Stimulated activated naive CD4-positive, alpha-beta T cell (primary cell): Measurements from ENCODE around the gene NHS.

ENCODE experiments used
- DNase-seq, 6 experiments: peaks; one replicate each; lab custom pipeline; 2025; lab: John Stamatoyannopoulos, UW

NHS gene

GRCh38 chrX:17448188-17448587, 73.2 kb downstream of the NHS start:
- DNase-seq, result no peak

- no peak for DNase-seq
These were observed 74.9 kb downstream of the NHS start for GRCh38 chrX:17449866-17450265.

- no peak for DNase-seq
These were observed 78.8 kb downstream of the NHS start for GRCh38 chrX:17453788-17454187.

- DNase-seq, result no peak
These were observed 81.5 kb downstream of the NHS start for GRCh38 chrX:17456526-17456925.

- DNase-seq, result no peak
These were observed 84.1 kb downstream of the NHS start for GRCh38 chrX:17459008-17459611.

- no peak for DNase-seq
These were observed 84.7 kb downstream of the NHS start for GRCh38 chrX:17459661-17460060.

- no peak for DNase-seq
These were observed 87.9 kb downstream of the NHS start for GRCh38 chrX:17462881-17463280.

- no peak for DNase-seq
These were observed 89.2 kb downstream of the NHS start for GRCh38 chrX:17464194-17464593.

GRCh38 chrX:17465201-17465600, 90.2 kb downstream of the NHS start:
- DNase-seq, result no peak

GRCh38 chrX:17465802-17466201, 90.8 kb downstream of the NHS start:
- DNase-seq, result no peak

GRCh38 chrX:17470136-17470535, 95.1 kb downstream of the NHS start:
- DNase-seq, result no peak

- DNase-seq, result no peak
These were observed 96.1 kb downstream of the NHS start for GRCh38 chrX:17471121-17471520.

- DNase-seq, result no peak
These were observed 96.9 kb downstream of the NHS start for GRCh38 chrX:17471861-17472260.

GRCh38 chrX:17472424-17472823, 97.4 kb downstream of the NHS start:
- DNase-seq, result no peak

- no peak for DNase-seq
These were observed 98.0 kb downstream of the NHS start for GRCh38 chrX:17473021-17473420.

GRCh38 chrX:17474892-17475291, 99.9 kb downstream of the NHS start:
- no peak for DNase-seq

- DNase-seq, result no peak
These were observed 100.6 kb downstream of the NHS start for GRCh38 chrX:17475449-17476217.

- no peak for DNase-seq
These were observed 101.4 kb downstream of the NHS start for GRCh38 chrX:17476411-17476810.

GRCh38 chrX:17481086-17481485, 106.1 kb downstream of the NHS start:
- DNase-seq, result no peak

GRCh38 chrX:17484592-17484991, 109.6 kb downstream of the NHS start:
- no peak for DNase-seq

GRCh38 chrX:17485391-17485790, 110.4 kb downstream of the NHS start:
- no peak for DNase-seq

GRCh38 chrX:17488036-17488435, 113.0 kb downstream of the NHS start:
- no peak for DNase-seq

GRCh38 chrX:17494216-17494615, 119.2 kb downstream of the NHS start:
- DNase-seq, result no peak

- no peak for DNase-seq
These were observed 120.1 kb downstream of the NHS start for GRCh38 chrX:17495052-17495451.
